Suprapubic skin (tissue), 4 donors: ENCODE results near the gene BRWD1. TPM values are rescaled to one million over a fixed set of nuclear protein-coding genes. Genes with fewer than 3 reads are reported as not detected.

ENCODE experiments used
- DNase-seq, 2 donors: peaks; one replicate each; pipeline ENCODE4 v3.0.0-alpha.2; 2019; ENCODE audit warnings: low spot score in 2 of 2
- H3K27ac ChIP-seq: fragments of 200-600 bp; sonication (generic); one replicate; pipeline ENCODE4 v1.5.1; 2019
- H3K27me3 ChIP-seq: fragments of 200-600 bp; sonication (generic); one replicate; pipeline ENCODE4 v1.5.1; 2019
- H3K36me3 ChIP-seq: fragments of 200-600 bp; sonication (generic); one replicate; pipeline ENCODE4 v1.5.1; 2019
- H3K4me1 ChIP-seq: fragments of 200-600 bp; sonication (generic); one replicate; pipeline ENCODE4 v1.5.1; 2019
- H3K4me3 ChIP-seq: fragments of 200-600 bp; sonication (generic); one replicate; pipeline ENCODE4 v1.5.1; 2019; ENCODE audit warnings: mild to moderate bottlenecking
- H3K9me3 ChIP-seq: fragments of 200-600 bp; sonication (generic); one replicate; pipeline ENCODE4 v1.5.1; 2019
- CTCF ChIP-seq, 2 donors: fragments of 200-600 bp in 1 of 2; fragments of 450-650 bp in 1 of 2; sonication (generic) in 1 of 2; IDR thresholded peaks; one replicate each; pipeline ENCODE4 v1.5.1; 2016 to 2019; ENCODE audit warnings: antibody characterized with exemption in 2 of 2, mild to moderate bottlenecking in 1 of 2, moderate library complexity in 1 of 2
- EP300 ChIP-seq: sonication (generic); formaldehyde crosslinking; IDR thresholded peaks from one replicate; pipeline ENCODE4 v1.6.1; 2017; ENCODE audit warnings: antibody characterized with exemption
- POLR2A ChIP-seq, 2 donors: fragments of 450-650 bp; IDR thresholded peaks; one replicate each; pipeline ENCODE4 v1.6.1; 2017; ENCODE audit warnings: antibody characterized with exemption in 2 of 2, mild to moderate bottlenecking in 2 of 2, moderate library complexity in 2 of 2
- POLR2AphosphoS5 ChIP-seq, 3 donors: sonication (generic); formaldehyde crosslinking; IDR thresholded peaks; one replicate each; pipeline ENCODE4 v1.6.1; 2017; ENCODE audit warnings: antibody characterized with exemption in 3 of 3
- WGBS: methylation state at CpG from one replicate; pipeline ENCODE4 v1.1.5; 2018; 5-methylcytosine and 5-hydroxymethylcytosine counted together
- total RNA-seq, 4 donors: library from RNA; depleted of rRNA; stranded (reverse); fragments of >200 nt; gene quantifications; one replicate each; pipeline ENCODE4 v1.1.0, GENCODE V29; 2016

Gene BRWD1
- total RNA-seq, 4 donors from 2014 or later: 45.7 to 143 (median 63.1) TPM

- no peaks in the 10 kb centered on the region for H3K9me3 ChIP-seq
- TF ChIP-seq POLR2A (IDR thresholded peaks at IDR 0.05) (no peak), POLR2AphosphoS5 (IDR thresholded peaks at IDR 0.05) (no peak), EP300 (no peak), CTCF (IDR thresholded peaks at IDR 0.05) (no peak)
- H3K36me3 ChIP-seq: peaks cover 81% of the 10 kb centered on the region
- WGBS: 98% methylated on average over 1 of the region's 1 CpG
- no peaks in the 10 kb centered on the region for H3K4me1 ChIP-seq
- H3K27me3 ChIP-seq: no peaks in the 10 kb centered on the region
- H3K4me3 ChIP-seq: no peak overlapping the region
- no peak for DNase-seq
- no peak overlapping the region for H3K27ac ChIP-seq
These were observed 24.4 kb downstream of the BRWD1 start for GRCh38 chr21:39288987-39289386.

- H3K9me3 ChIP-seq: no peaks in the 10 kb centered on the region
- no peak overlapping the region for H3K27ac ChIP-seq
- H3K36me3 ChIP-seq: peaks cover 44% of the 10 kb centered on the region
- 95% methylated on average over 6 of the region's 6 CpGs for WGBS
- DNase-seq: no peak
- H3K4me1 ChIP-seq: no peaks in the 10 kb centered on the region
- no peak overlapping the region for H3K4me3 ChIP-seq
- no peaks in the 10 kb centered on the region for H3K27me3 ChIP-seq
- TF ChIP-seq CTCF (IDR thresholded peaks at IDR 0.05) (no peak), EP300 (no peak), POLR2AphosphoS5 (IDR thresholded peaks at IDR 0.05) (no peak)
These were observed 30.5 kb downstream of the BRWD1 start for GRCh38 chr21:39282911-39283310.

GRCh38 chr21:39281853-39282252 lies 31.6 kb downstream of the BRWD1 start:
- no peak for DNase-seq
- Histone ChIP-seq H3K36me3 (peaks cover 44% of the 10 kb centered on the region), H3K4me1 (no peaks in the 10 kb centered on the region), H3K4me3 (no peak overlapping the region), H3K9me3 (no peaks in the 10 kb centered on the region), H3K27me3 (no peaks in the 10 kb centered on the region), H3K27ac (no peak overlapping the region)
- 96% methylated on average over 6 of the region's 6 CpGs for WGBS
- TF ChIP-seq POLR2AphosphoS5 (IDR thresholded peaks at IDR 0.05) (no peak), CTCF (IDR thresholded peaks at IDR 0.05) (no peak), POLR2A (IDR thresholded peaks at IDR 0.05) (no peak), EP300 (no peak)

- no peak for DNase-seq
- Histone ChIP-seq H3K4me3 (no peak overlapping the region), H3K27me3 (no peaks in the 10 kb centered on the region), H3K36me3 (peaks cover 42% of the 10 kb centered on the region), H3K4me1 (no peaks in the 10 kb centered on the region), H3K9me3 (no peaks in the 10 kb centered on the region), H3K27ac (no peak overlapping the region)
- WGBS: 87% methylated on average over 8 of the region's 8 CpGs
- no peak for TF ChIP-seq EP300
- no peak for TF ChIP-seq POLR2A (IDR thresholded peaks at IDR 0.05)
- no peak for TF ChIP-seq POLR2AphosphoS5 (IDR thresholded peaks at IDR 0.05)
- TF ChIP-seq CTCF (IDR thresholded peaks at IDR 0.05): no peak
These were observed 32.2 kb downstream of the BRWD1 start for GRCh38 chr21:39281207-39281606.

- Histone ChIP-seq H3K4me3 (no peak overlapping the region), H3K27me3 (no peaks in the 10 kb centered on the region), H3K4me1 (no peaks in the 10 kb centered on the region), H3K27ac (no peak overlapping the region), H3K36me3 (peaks cover 94% of the 10 kb centered on the region), H3K9me3 (no peaks in the 10 kb centered on the region)
- DNase-seq: no peak
- TF ChIP-seq EP300: no peak
- TF ChIP-seq POLR2A (IDR thresholded peaks at IDR 0.05): no peak
- no peak for TF ChIP-seq CTCF (IDR thresholded peaks at IDR 0.05)
- no peak for TF ChIP-seq POLR2AphosphoS5 (IDR thresholded peaks at IDR 0.05)
- 92% methylated on average over 2 of the region's 2 CpGs for WGBS
These were observed 43.8 kb downstream of the BRWD1 start for GRCh38 chr21:39269620-39270019.
